Naive thymus-derived CD4-positive, alpha-beta T cell (primary cell): ENCODE results near the gene TAGLN3. TPM values are rescaled to one million over a fixed set of nuclear protein-coding genes. Genes with fewer than 3 reads are reported as not detected.

Experiments used
- ATAC-seq: fragments of 150-1000 bp; cut with Tn5 transposase; 2 replicates; pipeline ENCODE4 v1.10.0; 2021; ENCODE audit warnings: mild to moderate bottlenecking, moderate library complexity
- CTCF ChIA-PET: fragments of 350-600 bp; sonication (Branson Sonifier 250); formaldehyde crosslinking; loops from one replicate; lab custom pipeline; 2021; ENCODE audit warnings: antibody characterized with exemption; lab: Charles Lee
- POLR2A ChIA-PET: fragments of 350-600 bp; sonication (Branson Sonifier 250); formaldehyde crosslinking; loops from one replicate; lab custom pipeline; 2021; ENCODE audit warnings: antibody characterized with exemption, inconsistent platforms; lab: Charles Lee
- DNase-seq, 9 donors: peaks; one replicate each; pipeline versions ENCODE4 v3.0.0 to v3.0.0-alpha.2; 2020 to 2022; ENCODE audit warnings: mixed read lengths in 1 of 9
- H3K27ac ChIP-seq: one replicate; pipeline ENCODE4 v1.7.0; 2013; ENCODE audit warnings: mild to moderate bottlenecking, low read depth, low read length, moderate library complexity
- H3K27me3 ChIP-seq, 2 donors: one replicate each; pipeline ENCODE4 v1.7.0; 2013; ENCODE audit warnings: low read length in 2 of 2, mild to moderate bottlenecking in 2 of 2, moderate library complexity in 2 of 2; ENCODE audit not compliant: control insufficient read depth in 2 of 2, insufficient read depth in 2 of 2
- H3K36me3 ChIP-seq, 3 experiments: 1 replicate in 2 of 3; 2 replicates in 1 of 3; pipeline ENCODE4 v1.7.0; 2013; ENCODE audit warnings: low read length in 3 of 3, mild to moderate bottlenecking in 3 of 3, moderate library complexity in 1 of 3; ENCODE audit not compliant: insufficient read depth in 3 of 3, control insufficient read depth in 2 of 3
- H3K4me1 ChIP-seq, 2 donors: one replicate each; pipeline ENCODE4 v1.7.0; 2013; ENCODE audit warnings: low read length in 2 of 2, mild to moderate bottlenecking in 2 of 2, moderate library complexity in 1 of 2; ENCODE audit not compliant: control insufficient read depth in 2 of 2, insufficient read depth in 2 of 2
- H3K4me3 ChIP-seq: 2 replicates; pipeline ENCODE4 v1.7.0; 2013; ENCODE audit warnings: mild to moderate bottlenecking, low read length
- H3K9me3 ChIP-seq, 3 experiments: 1 replicate in 2 of 3; 2 replicates in 1 of 3; pipeline ENCODE4 v1.7.0; 2013; ENCODE audit warnings: low read length in 3 of 3; ENCODE audit not compliant: control insufficient read depth in 2 of 3
- H3K27ac Mint-ChIP-seq, 9 donors: one replicate each; pipeline ENCODE4 v1.8.0; 2020 to 2022; ENCODE audit warnings: mixed read lengths in 9 of 9, mild to moderate bottlenecking in 8 of 9, moderate library complexity in 5 of 9, inconsistent platforms in 2 of 9
- H3K27me3 Mint-ChIP-seq, 5 donors: one replicate each; pipeline ENCODE4 v1.8.0; 2021 to 2022; ENCODE audit warnings: mixed read lengths in 5 of 5, mild to moderate bottlenecking in 1 of 5
- H3K36me3 Mint-ChIP-seq, 5 donors: one replicate each; pipeline ENCODE4 v1.8.0; 2020 to 2022; ENCODE audit warnings: mixed read lengths in 5 of 5, mild to moderate bottlenecking in 3 of 5, inconsistent platforms in 1 of 5
- H3K4me1 Mint-ChIP-seq, 7 donors: one replicate each; pipeline ENCODE4 v1.8.0; 2020 to 2022; ENCODE audit warnings: mixed read lengths in 7 of 7, mild to moderate bottlenecking in 3 of 7, inconsistent platforms in 1 of 7
- H3K4me3 Mint-ChIP-seq, 10 donors: one replicate each; pipeline ENCODE4 v1.8.0; 2020 to 2022; ENCODE audit warnings: mild to moderate bottlenecking in 10 of 10, mixed read lengths in 10 of 10, moderate library complexity in 6 of 10, inconsistent platforms in 2 of 10
- H3K9me3 Mint-ChIP-seq, 11 donors: one replicate each; pipeline ENCODE4 v1.8.0; 2020 to 2022; ENCODE audit warnings: mixed read lengths in 11 of 11, mild to moderate bottlenecking in 4 of 11, inconsistent platforms in 1 of 11, moderate library complexity in 1 of 11
- intact Hi-C, 2 donors: fragments of 100-400 bp; cut with micrococcal nuclease; formaldehyde crosslinking; loops; one replicate each; pipeline ENCODE4 v1.15.1; 2023
- polyA plus RNA-seq, 2 donors: library from polyadenylated mRNA; unstranded; fragments of 300-500 nt; fragmentation: Illumina TruSeq; gene quantifications; one replicate each; pipeline ENCODE4 v1.2.3, GENCODE V29; 2021
- total RNA-seq, 6 experiments: library from RNA in 5 of 6; stranded (reverse) in 5 of 6; gene quantifications; 1 replicate in 5 of 6; 2 replicates in 1 of 6; pipeline ENCODE4 v1.2.3 and lab custom pipeline; 2021 to 2026

TAGLN3 gene
- total and polyA plus RNA-seq, 7 experiments from 2014 or later = 0.51 TPM; not detected in 6

- Mint-ChIP-seq H3K9me3 (peaks cover 0 to 8% (median 2%) of the 10 kb centered on the region in 11 donors), H3K27me3 (no peaks in the 10 kb centered on the region), H3K4me1 (peaks cover 0 to 20% (median 10%) of the 10 kb centered on the region in 7 donors), H3K36me3 (no peaks in the 10 kb centered on the region), H3K4me3 (no peak overlapping the region), H3K27ac (no peak overlapping the region)
- ChIA-PET CTCF (interaction anchor here (0.7 to 5.0 kb wide), 4 partner anchors 15 to 300 kb away, joined by 4 to 92 read pairs (median 6); no protein-coding TSS in a partner anchor), POLR2A (interaction anchor here (1.1 kb wide), 1 partner anchor 301 kb away, joined by 3 read pairs; no protein-coding TSS in a partner anchor)
- H3K27ac ChIP-seq = no peak overlapping the region
- ATAC-seq = no peak
- intact Hi-C loops = no loop called here
- H3K9me3 ChIP-seq = no peaks in the 10 kb centered on the region
- no peaks in the 10 kb centered on the region for H3K36me3 ChIP-seq
- no peaks in the 10 kb centered on the region for H3K27me3 ChIP-seq
- no peak overlapping the region for H3K4me3 ChIP-seq
- DNase-seq = no peak
- no peaks in the 10 kb centered on the region for H3K4me1 ChIP-seq
These were observed 18.4 kb downstream of the TAGLN3 start for GRCh38 chr3:112017091-112017490.

- DNase-seq (no peak), ATAC-seq (no peak)
- H3K4me3 ChIP-seq = no peak overlapping the region
- no peak overlapping the region for H3K27ac Mint-ChIP-seq
- CTCF ChIA-PET = no interaction called here
- H3K36me3 ChIP-seq = no peaks in the 10 kb centered on the region
- no peaks in the 10 kb centered on the region for H3K27me3 ChIP-seq
- no peaks in the 10 kb centered on the region for H3K4me1 ChIP-seq
- H3K27me3 Mint-ChIP-seq = no peaks in the 10 kb centered on the region
- H3K36me3 Mint-ChIP-seq = peaks cover 0 to 3% (median 0%) of the 10 kb centered on the region in 5 donors
- H3K4me3 Mint-ChIP-seq = no peak overlapping the region
- peaks cover 0 to 7% (median 4%) of the 10 kb centered on the region in 7 donors for H3K4me1 Mint-ChIP-seq
- POLR2A ChIA-PET = no interaction called here
- H3K9me3 Mint-ChIP-seq = peaks cover 0 to 11% (median 3%) of the 10 kb centered on the region in 11 donors
- intact Hi-C loops = no loop called here
- no peaks in the 10 kb centered on the region for H3K9me3 ChIP-seq
- H3K27ac ChIP-seq = no peak overlapping the region
These were observed 20.0 kb downstream of the TAGLN3 start for GRCh38 chr3:112018712-112019111.

GRCh38 chr3:112019716-112020115 lies 21.0 kb downstream of the TAGLN3 start:
- H3K27me3 Mint-ChIP-seq = no peaks in the 10 kb centered on the region
- peaks cover 0 to 11% (median 3%) of the 10 kb centered on the region in 11 donors for H3K9me3 Mint-ChIP-seq
- ChIA-PET CTCF (interaction anchor here (0.8 kb wide), 1 partner anchor 302 kb away, joined by 4 read pairs; no protein-coding TSS in a partner anchor), POLR2A (interaction anchor here (0.6 kb wide), 1 partner anchor 20 kb away, joined by 3 read pairs; no protein-coding TSS in a partner anchor)
- no peaks in the 10 kb centered on the region for H3K27me3 ChIP-seq
- no peak for ATAC-seq
- peaks cover 0 to 2% (median 0%) of the 10 kb centered on the region in 7 donors for H3K4me1 Mint-ChIP-seq
- H3K36me3 Mint-ChIP-seq = peaks cover 0 to 3% (median 0%) of the 10 kb centered on the region in 5 donors
- no peak overlapping the region for H3K27ac Mint-ChIP-seq
- DNase-seq = no peak
- H3K4me1 ChIP-seq = no peaks in the 10 kb centered on the region
- intact Hi-C loops = no loop called here
- no peak overlapping the region for H3K4me3 ChIP-seq
- H3K4me3 Mint-ChIP-seq = no peak overlapping the region
- H3K27ac ChIP-seq = no peak overlapping the region
- H3K36me3 ChIP-seq = no peaks in the 10 kb centered on the region
- H3K9me3 ChIP-seq = no peaks in the 10 kb centered on the region

GRCh38 chr3:112020674-112021085 lies 22.0 kb downstream of the TAGLN3 start:
- ATAC-seq (no peak), DNase-seq (no peak)
- no peak overlapping the region for H3K4me3 Mint-ChIP-seq
- peaks cover 0 to 2% (median 0%) of the 10 kb centered on the region in 7 donors for H3K4me1 Mint-ChIP-seq
- Histone ChIP-seq H3K27ac (no peak overlapping the region), H3K27me3 (no peaks in the 10 kb centered on the region), H3K4me1 (no peaks in the 10 kb centered on the region), H3K36me3 (no peaks in the 10 kb centered on the region), H3K4me3 (no peak overlapping the region), H3K9me3 (no peaks in the 10 kb centered on the region)
- H3K9me3 Mint-ChIP-seq = peaks cover 0 to 11% (median 3%) of the 10 kb centered on the region in 11 donors
- intact Hi-C loops = no loop called here
- ChIA-PET POLR2A (no interaction called here), CTCF (no interaction called here)
- peaks cover 0 to 3% (median 0%) of the 10 kb centered on the region in 5 donors for H3K36me3 Mint-ChIP-seq
- no peak overlapping the region for H3K27ac Mint-ChIP-seq
- H3K27me3 Mint-ChIP-seq = no peaks in the 10 kb centered on the region

GRCh38 chr3:112027142-112027541 lies 28.4 kb downstream of the TAGLN3 start:
- Mint-ChIP-seq H3K36me3 (peaks cover 0 to 3% (median under 1%) of the 10 kb centered on the region in 5 donors), H3K9me3 (peaks cover 0 to 2% (median 0%) of the 10 kb centered on the region in 11 donors), H3K27me3 (peaks cover 0 to 2% (median 0%) of the 10 kb centered on the region in 5 donors), H3K4me3 (no peak overlapping the region), H3K4me1 (no peaks in the 10 kb centered on the region), H3K27ac (no peak overlapping the region)
- intact Hi-C loops = no loop called here
- no peak overlapping the region for H3K4me3 ChIP-seq
- no peak for ATAC-seq
- POLR2A ChIA-PET = no interaction called here
- no peak overlapping the region for H3K27ac ChIP-seq
- no peaks in the 10 kb centered on the region for H3K27me3 ChIP-seq
- no peak for DNase-seq
- no peaks in the 10 kb centered on the region for H3K4me1 ChIP-seq
- CTCF ChIA-PET = interaction anchor here (1.6 kb wide), 1 partner anchor 309 kb away, joined by 3 read pairs; no protein-coding TSS in a partner anchor
- H3K36me3 ChIP-seq = no peaks in the 10 kb centered on the region
- H3K9me3 ChIP-seq = no peaks in the 10 kb centered on the region

GRCh38 chr3:112027826-112028225 lies 29.1 kb downstream of the TAGLN3 start:
- Mint-ChIP-seq H3K4me3 (no peak overlapping the region), H3K9me3 (peaks cover 0 to 2% (median 0%) of the 10 kb centered on the region in 11 donors), H3K27me3 (peaks cover 0 to 2% (median 0%) of the 10 kb centered on the region in 5 donors), H3K27ac (no peak overlapping the region), H3K36me3 (peaks cover 0 to 6% (median 2%) of the 10 kb centered on the region in 5 donors), H3K4me1 (no peaks in the 10 kb centered on the region)
- ChIA-PET CTCF (no interaction called here), POLR2A (no interaction called here)
- Histone ChIP-seq H3K4me1 (no peaks in the 10 kb centered on the region), H3K9me3 (no peaks in the 10 kb centered on the region), H3K27ac (no peak overlapping the region), H3K36me3 (no peaks in the 10 kb centered on the region), H3K27me3 (no peaks in the 10 kb centered on the region), H3K4me3 (no peak overlapping the region)
- DNase-seq = no peak
- ATAC-seq = no peak
- intact Hi-C loops = no loop called here

- Mint-ChIP-seq H3K4me1 (no peaks in the 10 kb centered on the region), H3K27me3 (peaks cover 0 to 4% (median 0%) of the 10 kb centered on the region in 5 donors), H3K9me3 (no peaks in the 10 kb centered on the region), H3K27ac (no peak overlapping the region), H3K36me3 (peaks cover 0 to 6% (median 0%) of the 10 kb centered on the region in 5 donors), H3K4me3 (no peak overlapping the region)
- POLR2A ChIA-PET = interaction anchor here (0.5 to 0.6 kb wide), 2 partner anchors 58 to 707 kb away, joined by 3 to 5 read pairs; no protein-coding TSS in a partner anchor
- Histone ChIP-seq H3K9me3 (no peaks in the 10 kb centered on the region), H3K27ac (no peak overlapping the region), H3K36me3 (no peaks in the 10 kb centered on the region), H3K4me1 (no peaks in the 10 kb centered on the region), H3K27me3 (no peaks in the 10 kb centered on the region), H3K4me3 (no peak overlapping the region)
- CTCF ChIA-PET = interaction anchor here (1.2 kb wide), 1 partner anchor 14 kb away, joined by 4 read pairs; no protein-coding TSS in a partner anchor
- intact Hi-C loops = no loop called here
- DNase-seq (no peak), ATAC-seq (no peak)
These were observed 32.2 kb downstream of the TAGLN3 start for GRCh38 chr3:112030901-112031300.
